Measurements from ENCODE around the gene CYP1A2.
"Not testable (repeated sequence)": the region's sequence is repeated elsewhere in the genome, so short reads cannot be mapped to it uniquely, and the experiment has no call there.

CYP1A2 gene

GRCh38 chr15:74748322-74748946 lies at the start of gene CYP1A2:
Gene CYP1A2, plus strand, starts transcription at chr15:74748845. Its CDS starts 894 bp downstream, at chr15:74749739.
- DNase-seq (ENCODE audit: low read depth in 2 of 2): no peak

GRCh38 chr15:74709011-74709410 lies 39.6 kb upstream of the CYP1A2 start:
- DNase-seq (ENCODE audit: low read depth in 2 of 2): no peak

GRCh38 chr15:74709892-74710291 lies 38.8 kb upstream of the CYP1A2 start:
- no peak for DNase-seq (ENCODE audit: low read depth in 2 of 2)

- DNase-seq (ENCODE audit: low read depth in 2 of 2): no peak
These were observed 38.1 kb upstream of the CYP1A2 start for GRCh38 chr15:74710319-74711094.

GRCh38 chr15:74712311-74712710 lies 36.3 kb upstream of the CYP1A2 start:
- no peak for DNase-seq (ENCODE audit: low read depth in 2 of 2)

- DNase-seq (ENCODE audit: low read depth in 2 of 2): no peak
These were observed 32.0 kb upstream of the CYP1A2 start for GRCh38 chr15:74716651-74717050.

- no peak for DNase-seq (ENCODE audit: low read depth in 2 of 2)
These were observed 26.1 kb upstream of the CYP1A2 start for GRCh38 chr15:74722591-74722990.

GRCh38 chr15:74723187-74723586 lies 25.5 kb upstream of the CYP1A2 start:
- no peak for DNase-seq (ENCODE audit: low read depth in 2 of 2)

GRCh38 chr15:74723754-74724334 lies 24.8 kb upstream of the CYP1A2 start:
- DNase-seq (ENCODE audit: low read depth in 2 of 2): no peak

- no peak for DNase-seq (ENCODE audit: low read depth in 2 of 2)
These were observed 23.9 kb upstream of the CYP1A2 start for GRCh38 chr15:74724570-74725224.

- peak in 1 of 2 donors; percentile 16 for DNase-seq (ENCODE audit: low read depth in 2 of 2)
These were observed 23.3 kb upstream of the CYP1A2 start, which contains the start of gene CYP1A1 for GRCh38 chr15:74725225-74725774. Gene CYP1A1, minus strand, starts transcription at chr15:74725528. Its CDS starts 2,431 bp downstream, at chr15:74723097.

GRCh38 chr15:74725845-74726773 lies 22.5 kb upstream of the CYP1A2 start:
- peak in 1 of 2 donors; percentile 49 for DNase-seq (ENCODE audit: low read depth in 2 of 2)

- DNase-seq (ENCODE audit: low read depth in 2 of 2): peak in 1 of 2 donors; percentile 7
These were observed 21.9 kb upstream of the CYP1A2 start for GRCh38 chr15:74726774-74727164.

GRCh38 chr15:74727727-74728126 lies 20.9 kb upstream of the CYP1A2 start:
- no peak for DNase-seq (ENCODE audit: low read depth in 2 of 2)

- DNase-seq (ENCODE audit: low read depth in 2 of 2): not testable (repeated sequence)
These were observed 19.9 kb upstream of the CYP1A2 start for GRCh38 chr15:74728699-74729098.

GRCh38 chr15:74729372-74729771 lies 19.3 kb upstream of the CYP1A2 start:
- DNase-seq (ENCODE audit: low read depth in 2 of 2): not testable (repeated sequence)

GRCh38 chr15:74730619-74731316 lies 17.9 kb upstream of the CYP1A2 start:
- DNase-seq (ENCODE audit: low read depth in 2 of 2): no peak

GRCh38 chr15:74732846-74733245 lies 15.8 kb upstream of the CYP1A2 start:
- no peak for DNase-seq (ENCODE audit: low read depth in 2 of 2)

- DNase-seq (ENCODE audit: low read depth in 2 of 2): no peak
These were observed 15.4 kb upstream of the CYP1A2 start for GRCh38 chr15:74733269-74733668.

- no peak for DNase-seq (ENCODE audit: low read depth in 2 of 2)
These were observed 13.3 kb upstream of the CYP1A2 start for GRCh38 chr15:74735305-74735704.

Data from stimulated activated CD8-positive, alpha-beta memory T cell treated with anti-CD3 and anti-CD28 coated beads, Interleukin-7, amount 100 ng/mL, for 4 hours (primary cell).